HepG2 (cell line): ENCODE data around the gene TSHZ2.

Experiments
- CTCF ChIP-seq: sonication (generic); formaldehyde crosslinking; IDR thresholded peaks from 2 replicates; pipeline ENCODE4 v1.5.0; 2020; ENCODE audit warnings: mild to moderate bottlenecking, missing genetic modification reagents, moderate library complexity
- HNF4G ChIP-seq, 2 experiments: sonication (generic) in 1 of 2; formaldehyde crosslinking in 1 of 2; IDR thresholded peaks; 2 replicates each; pipeline versions ENCODE4 v1.4.0 to v1.6.1; 2011 to 2020; ENCODE audit warnings: borderline replicate concordance in 2 of 2, low read depth in 2 of 2, mild to moderate bottlenecking in 2 of 2, low read length in 1 of 2, missing genetic modification reagents in 1 of 2, moderate library complexity in 1 of 2
- MTERF4 ChIP-seq: sonication (generic); formaldehyde crosslinking; IDR thresholded peaks from 2 replicates; pipeline ENCODE4 v1.8.0; 2023; ENCODE audit warnings: mild to moderate bottlenecking, missing genetic modification reagents
- TOE1 ChIP-seq: sonication (generic); formaldehyde crosslinking; IDR thresholded peaks from 2 replicates; pipeline ENCODE4 v1.4.0; 2020; ENCODE audit warnings: mild to moderate bottlenecking, missing genetic modification reagents

- TF ChIP-seq HNF4G (IDR thresholded peaks at IDR 0.05; ENCODE audit: borderline replicate concordance, low read depth, low read length) (no peak), HNF4G (CRISPR knock-in tag; IDR thresholded peaks at IDR 0.05; ENCODE audit: borderline replicate concordance, low read depth) (no peak), MTERF4 (CRISPR knock-in tag) (no peak), TOE1 (CRISPR knock-in tag) (no peak), CTCF (CRISPR knock-in tag) (no peak)
Measured at GRCh38 chr20:53503517-53503919, 531.4 kb downstream of the TSHZ2 start.
